Measurements from ENCODE around the gene TDO2. TPM values are rescaled to one million over a fixed set of nuclear protein-coding genes. Genes with fewer than 3 reads are reported as not detected.
A peak's percentile ranks its signal among the peaks of the same experiment; 100 is the strongest.

The TDO2 gene
- total RNA-seq, 1 experiment from 2014 or later = not detected

GRCh38 chr4:155914782-155915181, 11.3 kb downstream of the TDO2 start:
- ChIA-PET POLR2A (ENCODE audit: unreplicated experiment) (no interaction called here), CTCF (no interaction called here)
- Histone ChIP-seq H2AFZ (ENCODE audit: low read length) (no peak overlapping the region; the same call in 1 of the 2 replicates), H3K27me3 (ENCODE audit: low read length) (no peaks in the 10 kb centered on the region), H3K27ac (ENCODE audit: low read length) (no peak overlapping the region), H4K20me1 (ENCODE audit: low read length) (no peaks in the 10 kb centered on the region), H3K9ac (ENCODE audit: low read length) (no peak overlapping the region), H3K4me1 (ENCODE audit: insufficient read depth, low read length) (no peaks in the 10 kb centered on the region), H3K4me2 (ENCODE audit: low read length) (no peak overlapping the region), H3K9me3 (ENCODE audit: low read length) (no peaks in the 10 kb centered on the region), H3K79me2 (ENCODE audit: low read length) (no peaks in the 10 kb centered on the region), H3K4me3 (ENCODE audit: low read length) (no peak overlapping the region), H3K9me2 (replicated peaks; ENCODE audit: low read length) (no peaks in the 10 kb centered on the region), H3K36me3 (ENCODE audit: low read depth, low read length) (no peaks in the 10 kb centered on the region), H3F3A (ENCODE audit: low read length, unreplicated experiment) (no peaks in the 10 kb centered on the region)
- no peak for DNase-seq
- intact Hi-C loops (cut with micrococcal nuclease) = no loop called here
- peak; percentile 29; the same call in 1 of the 2 replicates for ATAC-seq
- BruUV-seq (replicated peaks) = no TSS peak
- no peak for TF ChIP-seq CTCF (conservative IDR thresholded peaks at IDR 0.05; ENCODE audit: low read depth, low read length)
- no peak for TF ChIP-seq EZH2phosphoT487 (IDR thresholded peaks at IDR 0.05; ENCODE audit: borderline replicate concordance, low read length)
- TF ChIP-seq EZH2 (IDR thresholded peaks at IDR 0.05; ENCODE audit: low read length, unreplicated experiment) = no peak

GRCh38 chr4:155921597-155921996, 18.1 kb downstream of the TDO2 start:
- ChIA-PET POLR2A (ENCODE audit: unreplicated experiment) (no interaction called here), CTCF (no interaction called here)
- intact Hi-C loops (cut with micrococcal nuclease) = no loop called here
- ATAC-seq = no peak
- no peaks in the 10 kb centered on the region for H3K36me3 ChIP-seq (ENCODE audit: low read depth, low read length)
- no peak overlapping the region for H3K4me2 ChIP-seq (ENCODE audit: low read length)
- H3K27me3 ChIP-seq (ENCODE audit: low read length) = no peaks in the 10 kb centered on the region
- H3K27ac ChIP-seq (ENCODE audit: low read length) = no peak overlapping the region
- H3K4me1 ChIP-seq (ENCODE audit: insufficient read depth, low read length) = no peaks in the 10 kb centered on the region
- H3K9me2 ChIP-seq (replicated peaks; ENCODE audit: low read length) = no peaks in the 10 kb centered on the region
- DNase-seq = no peak
- no peaks in the 10 kb centered on the region for H4K20me1 ChIP-seq (ENCODE audit: low read length)
- no TSS peak for BruUV-seq (replicated peaks)
- H3K9ac ChIP-seq (ENCODE audit: low read length) = no peak overlapping the region
- H2AFZ ChIP-seq (ENCODE audit: low read length) = no peak overlapping the region
- H3K4me3 ChIP-seq (ENCODE audit: low read length) = no peak overlapping the region
- TF ChIP-seq EZH2 (IDR thresholded peaks at IDR 0.05; ENCODE audit: low read length, unreplicated experiment) (no peak), EZH2phosphoT487 (IDR thresholded peaks at IDR 0.05; ENCODE audit: borderline replicate concordance, low read length) (no peak), CTCF (conservative IDR thresholded peaks at IDR 0.05; ENCODE audit: low read depth, low read length) (no peak)
- no peaks in the 10 kb centered on the region for H3K9me3 ChIP-seq (ENCODE audit: low read length)
- no peaks in the 10 kb centered on the region for H3F3A ChIP-seq (ENCODE audit: low read length, unreplicated experiment)
- H3K79me2 ChIP-seq (ENCODE audit: low read length) = no peaks in the 10 kb centered on the region

- Histone ChIP-seq H2AFZ (ENCODE audit: low read length) (no peak overlapping the region), H3K9me2 (replicated peaks; ENCODE audit: low read length) (no peaks in the 10 kb centered on the region), H3K9ac (ENCODE audit: low read length) (no peak overlapping the region), H3K9me3 (ENCODE audit: low read length) (no peaks in the 10 kb centered on the region), H3K79me2 (ENCODE audit: low read length) (no peaks in the 10 kb centered on the region), H4K20me1 (ENCODE audit: low read length) (no peaks in the 10 kb centered on the region), H3K27ac (ENCODE audit: low read length) (no peak overlapping the region), H3F3A (ENCODE audit: low read length, unreplicated experiment) (no peaks in the 10 kb centered on the region), H3K4me2 (ENCODE audit: low read length) (no peak overlapping the region), H3K27me3 (ENCODE audit: low read length) (no peaks in the 10 kb centered on the region), H3K4me1 (ENCODE audit: insufficient read depth, low read length) (no peaks in the 10 kb centered on the region), H3K4me3 (ENCODE audit: low read length) (no peak overlapping the region), H3K36me3 (ENCODE audit: low read depth, low read length) (no peaks in the 10 kb centered on the region)
- TF ChIP-seq CTCF (conservative IDR thresholded peaks at IDR 0.05; ENCODE audit: low read depth, low read length) (no peak), EZH2 (IDR thresholded peaks at IDR 0.05; ENCODE audit: low read length, unreplicated experiment) (no peak), EZH2phosphoT487 (IDR thresholded peaks at IDR 0.05; ENCODE audit: borderline replicate concordance, low read length) (no peak)
- BruUV-seq (replicated peaks) = no TSS peak
- ATAC-seq = no peak
- ChIA-PET POLR2A (ENCODE audit: unreplicated experiment) (no interaction called here), CTCF (no interaction called here)
- intact Hi-C loops (cut with micrococcal nuclease) = no loop called here
- DNase-seq = no peak
These were observed 21.1 kb downstream of the TDO2 start for GRCh38 chr4:155924637-155925036.

Measured in PC-3 (cell line).